ENCODE measurements around the gene SLC44A1. TPM values are rescaled to one million over a fixed set of nuclear protein-coding genes. Genes with fewer than 3 reads are reported as not detected.

Gene SLC44A1
- total RNA-seq, 2 experiments from 2014 or later = 26.6 to 71.6 TPM

GRCh38 chr9:105362470-105362869, 118.0 kb downstream of the SLC44A1 start:
- peaks cover 71% of the 10 kb centered on the region for H3K36me3 ChIP-seq (ENCODE audit: insufficient read depth, low read length)
- intact Hi-C loops (cut with micrococcal nuclease; ENCODE audit: unreplicated experiment) = no loop called here
- POLR2A ChIA-PET = interaction anchor here (0.6 to 2.2 kb wide), 4 partner anchors 11 to 1496 kb away, joined by 3 to 7 read pairs (median 3); no protein-coding TSS in a partner anchor
- H3K79me2 ChIP-seq (ENCODE audit: insufficient read depth, low read depth, low read length) = no peaks in the 10 kb centered on the region
- H4K20me1 ChIP-seq (ENCODE audit: insufficient read depth, low read length) = no peaks in the 10 kb centered on the region
- no peak overlapping the region for H3K4me2 ChIP-seq (ENCODE audit: low read length)
- CTCF ChIA-PET (ENCODE audit: unreplicated experiment) = interaction anchor here (0.6 kb wide), 1 partner anchor 8 kb away, joined by 3 read pairs; no protein-coding TSS in a partner anchor
- H2AFZ ChIP-seq (ENCODE audit: low read length) = no peak overlapping the region
- TF ChIP-seq CTCF (conservative IDR thresholded peaks at IDR 0.05; ENCODE audit: low read length) (no peak), EZH2phosphoT487 (IDR thresholded peaks at IDR 0.05; ENCODE audit: borderline replicate concordance, low read depth, low read length) (no peak)
- H3K4me3 ChIP-seq (ENCODE audit: low read depth, low read length, poor library complexity, severe bottlenecking) = no peak overlapping the region
- BruUV-seq (replicated peaks) = TSS peak; percentile 10
- peaks cover 35% of the 10 kb centered on the region for H3K4me1 ChIP-seq (ENCODE audit: insufficient read depth, low read length, poor library complexity, severe bottlenecking)
- H3K9me3 ChIP-seq (ENCODE audit: low read length) = no peaks in the 10 kb centered on the region
- H3K9me2 ChIP-seq (ENCODE audit: insufficient read depth, low read length) = no peaks in the 10 kb centered on the region
- H3K27ac ChIP-seq (ENCODE audit: low read depth, low read length, poor library complexity, severe bottlenecking) = no peak overlapping the region
- no peak for DNase-seq (ENCODE audit: low spot score)

- no TSS peak for BruUV-seq (replicated peaks)
- H3K9me3 ChIP-seq (ENCODE audit: low read length) = no peaks in the 10 kb centered on the region
- no peaks in the 10 kb centered on the region for H4K20me1 ChIP-seq (ENCODE audit: insufficient read depth, low read length)
- intact Hi-C loops (cut with micrococcal nuclease; ENCODE audit: unreplicated experiment) = no loop called here
- H2AFZ ChIP-seq (ENCODE audit: low read length) = no peak overlapping the region
- DNase-seq (ENCODE audit: low spot score) = no peak
- peaks cover 21% of the 10 kb centered on the region for H3K4me1 ChIP-seq (ENCODE audit: insufficient read depth, low read length, poor library complexity, severe bottlenecking)
- POLR2A ChIA-PET = interaction anchor here (0.5 to 1.8 kb wide), 3 partner anchors 8 to 48 kb away, joined by 3 to 10 read pairs (median 3); no protein-coding TSS in a partner anchor
- H3K4me3 ChIP-seq (ENCODE audit: low read depth, low read length, poor library complexity, severe bottlenecking) = no peak overlapping the region
- H3K79me2 ChIP-seq (ENCODE audit: insufficient read depth, low read depth, low read length) = no peaks in the 10 kb centered on the region
- TF ChIP-seq EZH2phosphoT487 (IDR thresholded peaks at IDR 0.05; ENCODE audit: borderline replicate concordance, low read depth, low read length) (no peak), CTCF (conservative IDR thresholded peaks at IDR 0.05; ENCODE audit: low read length) (no peak)
- peaks cover 79% of the 10 kb centered on the region for H3K36me3 ChIP-seq (ENCODE audit: insufficient read depth, low read length)
- CTCF ChIA-PET (ENCODE audit: unreplicated experiment) = interaction anchor here (0.6 kb wide), 1 partner anchor 208 kb away, joined by 3 read pairs; no protein-coding TSS in a partner anchor
- no peaks in the 10 kb centered on the region for H3K9me2 ChIP-seq (ENCODE audit: insufficient read depth, low read length)
- no peak overlapping the region for H3K4me2 ChIP-seq (ENCODE audit: low read length)
- H3K27ac ChIP-seq (ENCODE audit: low read depth, low read length, poor library complexity, severe bottlenecking) = no peak overlapping the region
These were observed 119.4 kb downstream of the SLC44A1 start for GRCh38 chr9:105363837-105364236.

GRCh38 chr9:105369911-105370310, 125.5 kb downstream of the SLC44A1 start:
- H3K4me3 ChIP-seq (ENCODE audit: low read depth, low read length, poor library complexity, severe bottlenecking) = no peak overlapping the region
- intact Hi-C loops (cut with micrococcal nuclease; ENCODE audit: unreplicated experiment) = no loop called here
- no peaks in the 10 kb centered on the region for H3K4me1 ChIP-seq (ENCODE audit: insufficient read depth, low read length, poor library complexity, severe bottlenecking)
- no peak overlapping the region for H2AFZ ChIP-seq (ENCODE audit: low read length)
- no peak for DNase-seq (ENCODE audit: low spot score)
- no peak for TF ChIP-seq CTCF (conservative IDR thresholded peaks at IDR 0.05; ENCODE audit: low read length)
- no peak for TF ChIP-seq EZH2phosphoT487 (IDR thresholded peaks at IDR 0.05; ENCODE audit: borderline replicate concordance, low read depth, low read length)
- no TSS peak for BruUV-seq (replicated peaks)
- POLR2A ChIA-PET = interaction anchor here (0.7 to 2.0 kb wide), 5 partner anchors 10 to 118 kb away, joined by 3 to 5 read pairs (median 4); no protein-coding TSS in a partner anchor
- H3K9me2 ChIP-seq (ENCODE audit: insufficient read depth, low read length) = no peaks in the 10 kb centered on the region
- H3K36me3 ChIP-seq (ENCODE audit: insufficient read depth, low read length) = peaks cover 60% of the 10 kb centered on the region
- no peaks in the 10 kb centered on the region for H4K20me1 ChIP-seq (ENCODE audit: insufficient read depth, low read length)
- H3K79me2 ChIP-seq (ENCODE audit: insufficient read depth, low read depth, low read length) = no peaks in the 10 kb centered on the region
- H3K9me3 ChIP-seq (ENCODE audit: low read length) = no peaks in the 10 kb centered on the region
- H3K27ac ChIP-seq (ENCODE audit: low read depth, low read length, poor library complexity, severe bottlenecking) = no peak overlapping the region
- CTCF ChIA-PET (ENCODE audit: unreplicated experiment) = no interaction called here
- no peak overlapping the region for H3K4me2 ChIP-seq (ENCODE audit: low read length)

Data from OCI-LY7 (cell line).